GM12873 (cell line): ENCODE data around the gene CD2.

ENCODE experiments used
- TF ChIP-seq, protein P1 (sequence below): IDR thresholded peaks from 2 replicates; pipeline ENCODE4 v1.5.1; 2012; ENCODE audit warnings: low read depth, mild to moderate bottlenecking, moderate library complexity, low read length, control low read depth; ENCODE audit not compliant: insufficient read depth; ENCODE audit errors: missing control alignments

Gene CD2

DNA sequence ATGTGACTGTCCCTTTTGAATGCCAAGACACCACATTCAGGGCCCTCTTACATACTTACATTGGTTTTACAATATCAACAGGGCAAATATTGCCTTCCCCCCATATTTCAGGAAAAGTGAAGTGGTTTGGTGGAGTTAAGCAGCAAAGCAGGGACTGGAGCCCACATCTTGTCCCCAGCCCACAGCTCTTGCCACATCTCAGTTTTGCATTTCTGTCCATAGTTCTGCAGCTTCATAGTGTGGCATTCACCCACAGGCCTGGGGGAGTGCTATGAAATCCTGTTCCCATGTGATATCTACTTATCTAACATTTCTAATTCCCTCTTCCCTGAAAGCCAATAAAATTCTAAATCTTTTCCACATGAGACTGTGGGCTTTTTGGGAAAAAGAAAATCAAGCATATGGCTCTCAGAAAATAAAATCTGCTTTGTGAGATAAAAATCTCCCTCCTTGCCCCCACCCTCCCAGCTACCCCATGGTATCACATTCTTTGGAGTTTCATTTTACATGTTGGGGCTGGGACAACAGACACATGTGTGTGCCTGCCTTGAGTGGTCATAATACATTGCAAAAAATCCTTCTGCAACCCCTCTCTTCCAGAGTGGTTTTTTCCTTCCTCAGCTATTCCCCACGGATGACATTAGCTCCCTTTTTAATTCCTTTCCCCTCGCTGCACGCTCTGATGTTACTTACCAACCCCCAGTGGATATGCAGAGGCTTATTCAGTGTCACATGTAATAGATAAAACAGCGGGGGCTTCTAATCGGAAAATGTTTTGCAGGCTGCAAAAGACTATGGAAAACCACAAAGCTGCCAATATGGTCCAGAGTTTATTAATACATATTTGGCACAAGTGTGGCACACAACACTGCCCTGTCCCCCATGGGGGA is 20.5 kb upstream of the CD2 start:
- TF ChIP-seq, protein P1, sequence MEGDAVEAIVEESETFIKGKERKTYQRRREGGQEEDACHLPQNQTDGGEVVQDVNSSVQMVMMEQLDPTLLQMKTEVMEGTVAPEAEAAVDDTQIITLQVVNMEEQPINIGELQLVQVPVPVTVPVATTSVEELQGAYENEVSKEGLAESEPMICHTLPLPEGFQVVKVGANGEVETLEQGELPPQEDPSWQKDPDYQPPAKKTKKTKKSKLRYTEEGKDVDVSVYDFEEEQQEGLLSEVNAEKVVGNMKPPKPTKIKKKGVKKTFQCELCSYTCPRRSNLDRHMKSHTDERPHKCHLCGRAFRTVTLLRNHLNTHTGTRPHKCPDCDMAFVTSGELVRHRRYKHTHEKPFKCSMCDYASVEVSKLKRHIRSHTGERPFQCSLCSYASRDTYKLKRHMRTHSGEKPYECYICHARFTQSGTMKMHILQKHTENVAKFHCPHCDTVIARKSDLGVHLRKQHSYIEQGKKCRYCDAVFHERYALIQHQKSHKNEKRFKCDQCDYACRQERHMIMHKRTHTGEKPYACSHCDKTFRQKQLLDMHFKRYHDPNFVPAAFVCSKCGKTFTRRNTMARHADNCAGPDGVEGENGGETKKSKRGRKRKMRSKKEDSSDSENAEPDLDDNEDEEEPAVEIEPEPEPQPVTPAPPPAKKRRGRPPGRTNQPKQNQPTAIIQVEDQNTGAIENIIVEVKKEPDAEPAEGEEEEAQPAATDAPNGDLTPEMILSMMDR, result no peak

DNA sequence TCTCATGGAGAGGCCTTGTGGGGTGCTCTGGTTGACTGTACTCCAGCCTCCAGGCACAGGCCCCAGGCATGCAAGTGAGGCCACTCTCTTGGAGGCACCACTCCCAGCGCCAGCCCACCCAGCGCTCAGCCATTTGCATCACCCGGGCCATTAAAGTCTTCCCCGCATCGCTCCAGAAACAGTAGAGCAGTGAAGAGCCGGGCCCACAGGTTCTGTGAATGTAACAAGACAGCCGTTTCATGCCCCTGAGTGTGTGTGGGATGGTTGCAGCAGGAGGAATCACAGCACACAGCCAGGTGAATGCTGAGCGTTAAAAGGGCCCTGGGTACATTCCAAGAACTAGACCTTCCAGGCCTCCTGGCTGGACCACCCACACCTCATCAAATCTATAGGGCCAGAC is 19.0 kb upstream of the CD2 start:
- TF ChIP-seq, protein P1, result no peak

DNA sequence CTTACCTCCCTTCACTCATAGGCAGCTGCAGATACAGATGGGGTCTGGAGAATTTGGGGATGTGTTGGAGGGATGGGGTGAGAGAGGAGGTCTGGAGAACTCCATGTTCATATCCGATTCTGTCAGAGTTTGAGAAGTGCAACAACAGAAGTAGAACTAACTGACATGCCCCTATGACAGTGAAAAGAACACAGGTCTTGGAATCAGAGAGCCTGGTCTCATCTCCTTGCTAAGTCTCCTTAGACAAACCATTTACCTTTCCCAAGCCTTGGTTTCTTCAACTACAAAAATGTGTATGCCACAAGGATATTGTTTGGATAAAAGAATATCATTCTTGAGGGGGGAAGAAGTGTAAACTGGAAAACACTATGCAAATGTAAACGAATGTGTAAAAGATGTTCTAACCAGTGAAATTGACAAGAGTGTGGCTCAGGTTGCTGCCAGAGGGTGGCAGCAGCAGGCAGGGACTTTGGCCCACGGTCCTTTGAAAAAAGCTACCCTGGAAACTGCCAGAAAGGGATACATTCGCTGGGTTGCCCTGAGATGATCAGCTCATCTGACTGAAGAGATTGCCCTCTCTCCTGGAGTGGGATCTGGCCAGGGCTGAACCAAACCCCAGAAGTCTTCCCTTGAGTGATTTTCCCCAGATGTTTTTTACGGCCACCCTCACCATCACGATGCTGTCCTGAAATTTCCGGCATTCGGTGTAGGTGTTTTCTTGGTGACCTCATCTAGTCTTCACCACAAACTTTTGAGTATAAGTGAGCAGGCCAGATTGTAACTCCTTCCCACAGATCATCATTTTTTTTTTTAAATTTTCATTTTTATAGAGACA is 17.0 kb upstream of the CD2 start:
- TF ChIP-seq, protein P1, result peak; percentile 89

DNA sequence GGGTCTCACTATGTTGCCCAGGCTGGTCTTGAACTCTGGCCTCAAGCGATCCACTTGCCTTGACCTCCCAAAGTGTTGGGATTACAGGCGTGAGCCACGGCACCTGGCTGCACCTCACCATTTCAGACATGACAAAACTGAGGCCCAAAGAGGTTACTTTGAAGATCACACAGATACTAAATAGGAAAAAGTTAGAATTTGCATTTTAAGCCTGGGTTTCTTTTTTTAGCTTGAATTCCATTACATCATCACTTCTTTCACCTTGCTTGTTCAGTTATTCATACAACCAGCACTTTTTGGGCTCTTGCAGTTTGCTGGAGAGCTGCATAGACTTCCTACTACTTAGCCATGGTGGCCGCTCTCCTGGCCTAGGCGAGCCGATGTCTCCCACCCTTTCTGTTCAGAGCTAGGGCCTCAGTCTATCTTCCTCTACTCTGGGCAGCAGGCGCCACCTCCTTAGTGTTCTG is 16.3 kb upstream of the CD2 start:
- TF ChIP-seq, protein P1, result no peak

DNA sequence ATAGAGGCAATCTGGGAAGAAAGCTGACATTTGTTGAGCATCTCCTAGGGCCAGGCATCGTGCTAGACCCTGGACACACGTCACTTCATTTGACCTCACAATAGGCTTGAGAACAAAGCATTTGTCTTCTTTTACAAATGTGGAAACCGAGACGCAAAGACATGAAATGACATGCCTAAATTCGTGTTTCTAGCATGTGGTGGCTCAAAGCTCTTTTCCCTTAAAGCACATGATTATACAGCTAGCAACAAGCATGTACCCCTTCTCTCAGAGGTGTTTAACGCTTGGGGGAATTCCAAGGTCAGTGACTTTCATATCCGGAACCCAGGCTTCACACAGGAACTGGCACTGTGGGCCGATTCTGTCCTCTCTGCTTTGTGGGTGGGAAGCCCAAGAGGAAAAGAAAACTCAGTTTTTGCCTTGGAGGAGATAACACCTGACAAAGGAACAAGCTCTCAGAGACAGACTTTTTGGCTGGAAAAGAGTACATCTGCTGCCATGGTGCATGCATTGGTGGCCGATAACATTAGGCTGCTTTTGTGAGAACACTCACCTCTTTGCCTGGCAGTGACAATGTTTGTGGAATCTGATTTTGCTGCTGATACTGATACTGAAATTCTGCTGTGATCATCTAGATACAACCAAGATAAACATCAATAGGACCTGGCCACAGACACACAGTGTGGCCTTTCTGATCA is 15.4 kb upstream of the CD2 start:
- TF ChIP-seq, protein P1, result no peak

DNA sequence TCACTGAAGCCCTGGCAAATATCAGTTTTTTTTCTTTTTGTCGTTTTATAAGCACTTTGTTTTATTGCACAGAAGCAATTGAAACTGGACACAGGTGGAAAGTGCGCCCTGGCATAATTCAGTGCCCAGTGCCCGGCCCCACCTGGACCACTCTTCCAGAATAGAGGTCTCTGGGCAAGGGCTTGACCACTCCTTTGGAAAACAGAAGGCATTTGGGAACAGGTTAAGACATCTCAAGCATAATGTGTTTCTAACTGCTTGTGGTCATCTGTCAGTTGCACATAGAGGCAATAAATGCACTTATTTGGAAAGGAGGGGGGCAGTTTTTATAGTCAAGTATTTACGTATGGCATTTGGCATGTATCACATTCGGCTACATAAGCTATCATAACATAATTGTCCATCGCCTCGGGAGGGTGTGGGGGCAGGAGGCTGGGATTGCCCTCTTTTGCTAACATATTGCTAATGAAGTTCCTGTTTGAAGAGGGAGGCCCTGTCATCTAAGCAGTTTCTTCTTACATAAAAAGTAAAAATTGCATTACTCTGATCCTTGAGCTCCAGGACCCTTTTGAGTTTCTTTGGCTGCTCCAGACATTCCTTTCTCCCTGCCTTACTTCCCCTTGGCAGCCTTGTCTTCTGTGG is 14.7 kb upstream of the CD2 start:
- TF ChIP-seq, protein P1, result no peak
